H1 (cell line): ENCODE data around the gene TMEM108. TPM values are rescaled to one million over a fixed set of nuclear protein-coding genes. Genes with fewer than 3 reads are reported as not detected.

Experiments used
- FOSL1 ChIP-seq: IDR thresholded peaks from 2 replicates; pipeline ENCODE4 v1.6.1; 2011; ENCODE audit warnings: mild to moderate bottlenecking, low read depth, low read length, moderate library complexity; ENCODE audit not compliant: insufficient read depth
- GABPA ChIP-seq: IDR thresholded peaks from 2 replicates; pipeline ENCODE4 v1.6.1; 2011; ENCODE audit warnings: mild to moderate bottlenecking, low read length, moderate library complexity, borderline replicate concordance; ENCODE audit not compliant: insufficient read depth
- HDAC2 ChIP-seq, 2 experiments: fragments of 300-600 bp in 1 of 2; sonication (generic) in 1 of 2; IDR thresholded peaks; 2 replicates each; pipeline ENCODE4 v1.6.1; 2011 to 2012; ENCODE audit warnings: low read depth in 2 of 2, low read length in 2 of 2, mild to moderate bottlenecking in 2 of 2, moderate library complexity in 2 of 2, borderline replicate concordance in 1 of 2, inconsistent platforms in 1 of 2
- JUND ChIP-seq: IDR thresholded peaks from 2 replicates; pipeline ENCODE4 v1.6.1; 2011; ENCODE audit warnings: mild to moderate bottlenecking, improper control_type of control experiment, low read length
- POLR2AphosphoS5 ChIP-seq: IDR thresholded peaks from 2 replicates; pipeline ENCODE4 v1.6.1; 2011; ENCODE audit warnings: low read depth, low read length
- TEAD4 ChIP-seq: IDR thresholded peaks from 2 replicates; pipeline ENCODE4 v1.6.1; 2012; ENCODE audit warnings: low read depth, low read length, inconsistent platforms, mixed read lengths
- polyA plus RNA-seq, 7 experiments: library from polyadenylated mRNA; depleted of rRNA in 3 of 7; stranded (reverse) in 5 of 7; unstranded in 2 of 7; fragments of >200 nt in 5 of 7; fragments of 200-250 nt in 2 of 7; gene quantifications; 1 replicate in 5 of 7; 2 replicates in 1 of 7; 4 replicates in 1 of 7; pipeline versions ENCODE4 v1.2.1 to v1.2.3, GENCODE V29; 2011 to 2013; ENCODE audit warnings: missing spikeins in 2 of 7, mixed read lengths in 2 of 7
- total RNA-seq: library from RNA; stranded (reverse); fragmentation: NEBNext Ultra II Directional; extraction: Animal tissue kit (Norgen Biotek cat#: 25700); gene quantifications from 2 replicates; pipeline ENCODE4 v1.2.1, GENCODE V29; 2021

TMEM108 gene
- total and polyA plus RNA-seq, 2 of the 8 experiments (the other 6 are each of a cell fraction or from before 2014, with no cell fraction given), result 14.3 to 16.2 TPM

DNA sequence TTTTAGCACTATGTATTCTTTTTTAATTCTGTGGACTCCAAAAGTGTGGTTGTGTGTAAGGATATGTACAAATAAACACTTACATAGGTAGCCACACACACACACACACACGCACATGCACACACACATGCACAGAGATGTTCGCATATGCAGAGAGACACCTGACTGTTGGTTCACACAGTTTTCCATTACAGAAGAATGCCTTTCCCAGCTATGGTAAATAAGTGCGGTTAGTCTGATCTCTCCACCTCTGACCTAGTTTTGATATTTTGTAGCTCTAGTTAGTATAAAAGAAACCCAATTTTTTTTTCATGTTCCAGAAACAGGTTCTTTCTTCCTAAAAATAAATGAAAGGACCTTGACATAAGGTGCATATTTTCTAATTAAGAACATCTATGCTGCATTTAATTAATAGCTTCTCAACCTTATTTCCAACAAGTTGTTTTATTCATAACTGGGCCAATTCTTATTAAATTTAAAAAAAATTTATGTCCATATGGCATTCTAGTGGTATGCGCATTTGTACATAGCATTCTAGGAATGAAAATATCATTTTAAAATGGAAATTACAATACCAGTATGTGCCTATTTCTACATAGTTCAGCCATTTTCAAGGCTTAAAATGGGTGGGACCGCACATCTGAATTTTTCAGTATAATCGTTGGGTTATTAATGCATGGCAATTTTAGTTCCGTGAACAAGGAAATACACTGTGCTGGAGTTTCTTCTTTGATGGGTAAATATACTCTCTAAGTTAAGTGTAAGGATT lies 27.2 kb downstream of the TMEM108 start (continued):
- TF ChIP-seq HDAC2 (IDR thresholded peaks at IDR 0.05; ENCODE audit: borderline replicate concordance in 1 of 2, low read depth in 2 of 2, low read length in 2 of 2), result no peak
- no peak for TF ChIP-seq GABPA
- TF ChIP-seq JUND, result no peak
- TF ChIP-seq POLR2AphosphoS5, result no peak
- TF ChIP-seq FOSL1, result no peak
- TF ChIP-seq TEAD4, result no peak
- TF ChIP-seq, all 59 proteins: peak for 0
